Measurements from ENCODE around the gene CCDC170.

DNA sequence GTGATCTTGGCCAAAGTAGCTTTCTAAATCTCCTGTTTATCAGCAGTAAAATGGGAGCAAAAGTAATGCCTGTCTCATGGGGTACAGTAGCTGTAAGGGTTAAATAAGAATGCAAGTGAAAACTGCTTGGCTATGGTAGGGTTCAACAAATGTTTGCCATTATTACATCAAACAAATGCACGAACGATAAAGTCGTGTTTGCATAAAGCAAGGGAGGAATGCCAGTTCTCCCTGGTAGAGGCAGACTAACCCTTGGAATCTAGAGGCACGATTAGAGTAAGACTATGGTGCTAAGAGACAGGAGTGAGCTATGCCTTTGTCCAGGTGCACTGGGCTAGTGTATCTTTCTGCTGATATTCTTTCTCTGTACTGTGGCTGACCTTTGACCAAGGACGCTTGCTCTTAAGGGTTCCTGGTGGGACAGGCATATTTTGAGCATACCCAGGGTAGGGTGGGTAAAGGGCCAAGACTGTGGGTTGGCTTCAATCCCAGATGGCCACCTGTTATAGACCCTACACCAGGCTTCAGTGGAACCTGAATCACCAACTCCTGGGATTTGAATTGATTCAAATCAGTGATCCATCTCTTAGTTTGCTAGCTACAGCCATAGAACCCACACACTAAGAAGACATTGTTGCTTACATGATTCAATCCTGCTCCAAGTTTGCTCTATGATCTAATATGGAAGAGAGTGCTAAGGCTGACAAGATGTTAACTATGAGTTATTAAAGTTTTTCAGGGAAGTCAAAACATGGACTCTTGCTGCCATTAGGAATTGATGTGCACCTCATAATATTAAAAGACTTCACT lies 139.9 kb downstream of the CCDC170 start:
- TF ChIP-seq CTCF (IDR thresholded peaks at IDR 0.05; ENCODE audit: low read length) = no peak
- TF ChIP-seq EZH2 (IDR thresholded peaks at IDR 0.05; ENCODE audit: borderline replicate concordance, low read length) = no peak
